Measurements from ENCODE around the gene ZFP64.
"Not testable (repeated sequence)": the region's sequence is repeated elsewhere in the genome, so short reads cannot be mapped to it uniquely, and the experiment has no call there.

The ZFP64 gene

GRCh38 chr20:52166150-52166549, 25.4 kb downstream of the ZFP64 start:
- in situ Hi-C loops (cut with HindIII; ENCODE audit: low sequenced_read_pairs), result no loop called here

GRCh38 chr20:52160621-52161204, 30.9 kb downstream of the ZFP64 start:
- in situ Hi-C loops (cut with HindIII; ENCODE audit: low sequenced_read_pairs), result no loop called here

DNA sequence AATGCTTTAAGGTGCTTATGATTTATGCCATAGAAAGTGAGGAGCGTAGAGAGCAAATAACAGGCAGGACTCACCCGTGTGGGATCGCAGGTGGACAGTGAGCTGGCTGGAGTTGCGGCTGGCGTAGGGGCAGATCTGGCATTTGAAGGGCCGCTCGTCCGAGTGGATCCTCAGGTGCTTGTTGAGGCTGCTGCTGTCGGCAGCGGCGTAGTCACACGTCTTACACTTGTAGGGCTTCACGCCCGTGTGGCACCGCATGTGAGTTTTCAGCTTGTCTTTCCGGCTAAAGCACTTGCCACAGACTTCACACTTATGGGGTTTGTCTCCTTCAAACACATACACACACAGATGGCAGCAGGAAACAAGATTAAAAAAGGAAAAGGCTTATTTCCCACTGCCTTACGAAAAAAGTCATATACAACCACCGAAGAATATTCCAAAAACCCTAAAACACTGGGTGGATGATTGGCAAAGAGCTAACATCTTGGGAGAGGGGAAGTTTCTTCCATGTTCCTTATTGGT, 31.5 kb downstream of the ZFP64 start:
- in situ Hi-C loops (cut with HindIII; ENCODE audit: low sequenced_read_pairs), result no loop called here

DNA sequence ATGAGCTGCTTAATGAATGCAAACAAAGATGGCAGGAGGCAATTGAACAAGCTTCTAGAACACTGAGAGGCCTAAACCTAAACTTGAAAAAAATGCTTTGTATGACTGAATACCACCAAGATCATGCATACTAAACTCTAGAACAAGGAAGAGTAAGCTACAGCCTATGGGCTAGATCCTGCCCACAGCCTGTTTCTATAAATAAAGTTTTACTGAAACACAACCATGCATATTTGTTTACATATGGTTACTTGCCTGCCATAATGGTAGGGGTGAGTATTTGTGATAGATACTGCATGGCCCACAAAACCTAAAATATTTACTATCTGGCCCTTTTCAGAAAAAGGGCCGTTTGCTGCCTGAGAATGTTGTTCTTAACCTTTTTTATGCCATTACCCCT, 37.0 kb downstream of the ZFP64 start:
- in situ Hi-C loops (cut with HindIII; ENCODE audit: low sequenced_read_pairs), result no loop called here

- in situ Hi-C loops (cut with HindIII; ENCODE audit: low sequenced_read_pairs), result no loop called here
These were observed 37.7 kb downstream of the ZFP64 start for GRCh38 chr20:52153896-52154295.

- in situ Hi-C loops (cut with HindIII; ENCODE audit: low sequenced_read_pairs), result no loop called here
These were observed 38.7 kb downstream of the ZFP64 start for GRCh38 chr20:52152921-52153320.

- in situ Hi-C loops (cut with HindIII; ENCODE audit: low sequenced_read_pairs), result no loop called here
These were observed 39.2 kb downstream of the ZFP64 start for GRCh38 chr20:52152416-52152815.

- in situ Hi-C loops (cut with HindIII; ENCODE audit: low sequenced_read_pairs), result no loop called here
These were observed 40.9 kb downstream of the ZFP64 start for GRCh38 chr20:52150440-52151258.

GRCh38 chr20:52145587-52145986, 46.0 kb downstream of the ZFP64 start:
- in situ Hi-C loops (cut with HindIII; ENCODE audit: low sequenced_read_pairs), result no loop called here

DNA sequence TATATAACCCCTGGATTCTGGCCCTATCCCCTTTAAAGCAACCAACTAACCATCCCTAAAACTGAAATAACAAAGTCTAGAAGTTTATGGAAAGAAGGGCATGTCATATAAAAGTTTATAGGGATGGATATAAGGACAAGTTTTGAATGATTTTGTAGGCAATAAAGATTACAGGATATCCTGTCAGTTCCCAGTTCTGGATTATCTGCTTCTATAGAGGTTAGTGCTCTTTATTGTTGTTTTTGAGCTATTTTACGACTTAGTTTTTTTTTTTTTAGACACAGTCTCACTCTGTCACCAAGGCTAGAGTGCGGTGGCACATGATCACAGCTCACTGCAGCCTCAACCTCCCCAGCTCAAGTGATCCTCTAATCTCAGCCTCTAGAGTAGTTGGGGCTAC, 48.3 kb downstream of the ZFP64 start:
- in situ Hi-C loops (cut with HindIII; ENCODE audit: low sequenced_read_pairs), result no loop called here

DNA sequence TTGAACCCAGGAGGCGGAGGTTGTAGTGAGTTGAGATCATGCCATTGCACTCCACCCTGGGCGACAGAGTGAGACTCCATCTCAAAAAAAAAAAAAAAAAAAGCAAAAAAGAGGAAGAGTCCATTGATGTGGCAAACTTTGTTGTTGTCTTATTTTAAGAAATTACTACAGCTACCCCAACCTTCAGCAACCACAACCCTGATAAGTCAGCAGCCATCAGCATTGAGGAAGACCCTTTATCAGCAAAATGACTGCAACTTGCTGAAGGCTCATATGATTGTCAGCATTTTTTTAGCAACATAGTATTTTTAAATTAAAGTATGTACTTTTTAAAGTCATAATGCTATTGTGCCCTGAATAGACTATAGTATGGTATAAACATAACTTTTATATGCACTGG, 48.8 kb downstream of the ZFP64 start:
- in situ Hi-C loops (cut with HindIII; ENCODE audit: low sequenced_read_pairs), result no loop called here

- in situ Hi-C loops (cut with HindIII; ENCODE audit: low sequenced_read_pairs), result loop anchor here (5.0 kb wide), 1 partner anchor 93 kb away; no protein-coding TSS in a partner anchor
These were observed 51.6 kb downstream of the ZFP64 start for GRCh38 chr20:52139986-52140385.

GRCh38 chr20:52137850-52138249, 53.7 kb downstream of the ZFP64 start:
- in situ Hi-C loops (cut with HindIII; ENCODE audit: low sequenced_read_pairs), result loop anchor here (5.0 kb wide), 1 partner anchor 91 kb away; no protein-coding TSS in a partner anchor

DNA sequence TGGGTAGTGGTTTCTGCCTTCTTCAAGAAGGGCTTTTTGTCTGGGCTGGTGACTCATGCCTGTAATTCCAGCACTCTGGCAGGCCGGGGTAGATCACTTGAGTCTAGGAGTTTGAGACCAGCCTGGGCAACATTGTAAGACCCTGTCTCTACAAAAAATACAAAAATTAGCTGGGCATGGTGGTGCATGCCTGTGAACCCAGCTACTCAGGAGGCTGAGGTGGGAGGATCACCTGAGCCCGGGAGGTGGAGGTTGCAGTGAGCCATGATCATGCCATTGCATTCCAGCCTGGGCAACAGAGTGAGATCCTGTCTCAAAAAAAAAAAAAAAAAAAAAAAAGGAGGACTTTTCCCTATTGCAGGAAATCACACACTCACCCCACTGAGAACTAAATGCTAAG, 57.9 kb downstream of the ZFP64 start:
- in situ Hi-C loops (cut with HindIII; ENCODE audit: low sequenced_read_pairs), result not testable (repeated sequence)

- in situ Hi-C loops (cut with HindIII; ENCODE audit: low sequenced_read_pairs), result no loop called here
These were observed 59.2 kb downstream of the ZFP64 start for GRCh38 chr20:52132337-52132736.

DNA sequence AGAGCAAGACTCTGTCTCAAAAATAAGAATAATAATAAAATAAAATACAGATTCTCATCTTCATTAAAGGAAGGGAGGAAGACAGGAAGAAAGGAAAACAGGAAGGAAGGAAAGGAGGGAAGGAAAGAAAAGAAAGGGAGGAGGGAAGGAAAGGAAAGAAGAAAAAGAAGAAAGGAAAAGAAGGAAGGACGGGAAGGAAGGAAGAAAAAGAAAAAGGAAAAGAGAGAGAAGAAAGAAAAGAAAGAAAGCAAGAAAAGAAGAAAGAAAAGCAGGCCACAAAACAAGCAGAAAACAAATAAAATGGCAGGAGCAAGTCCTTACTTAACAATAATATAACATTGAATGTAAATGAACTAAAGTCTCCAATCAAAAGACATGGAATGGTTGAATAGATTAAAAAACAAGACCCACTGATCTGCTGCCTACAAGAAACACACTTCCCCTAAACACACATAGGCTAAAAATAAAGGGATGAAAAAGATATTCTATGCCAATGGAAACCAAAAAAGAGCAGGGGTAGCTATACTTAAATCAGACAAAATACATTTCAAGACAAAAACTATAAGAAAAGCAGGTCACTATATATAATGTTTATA, 60.4 kb downstream of the ZFP64 start:
- in situ Hi-C loops (cut with HindIII; ENCODE audit: low sequenced_read_pairs), result no loop called here

GRCh38 chr20:52130406-52130805, 61.2 kb downstream of the ZFP64 start:
- in situ Hi-C loops (cut with HindIII; ENCODE audit: low sequenced_read_pairs), result no loop called here

DNA sequence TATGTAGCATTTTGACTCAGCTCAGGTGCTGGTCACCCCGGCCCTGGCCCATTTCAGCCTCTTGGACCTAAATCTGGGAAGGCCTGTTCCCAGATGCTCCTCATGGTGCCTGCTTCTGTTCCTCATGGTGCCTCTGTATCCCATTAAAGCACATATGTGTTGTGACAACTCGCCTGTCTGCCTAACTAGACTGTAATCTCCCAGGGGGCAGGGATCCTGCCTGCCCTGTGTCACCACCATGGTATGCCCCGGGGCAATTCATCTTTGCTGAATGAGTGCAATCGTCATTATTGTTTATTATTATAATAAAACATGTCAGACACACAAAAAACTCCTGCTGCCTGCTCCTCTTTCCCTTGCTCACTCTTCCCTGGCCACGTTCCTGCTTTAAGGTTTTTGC, 62.0 kb downstream of the ZFP64 start:
- in situ Hi-C loops (cut with HindIII; ENCODE audit: low sequenced_read_pairs), result loop anchor here (5.0 kb wide), 1 partner anchor 103 kb away; no protein-coding TSS in a partner anchor

DNA sequence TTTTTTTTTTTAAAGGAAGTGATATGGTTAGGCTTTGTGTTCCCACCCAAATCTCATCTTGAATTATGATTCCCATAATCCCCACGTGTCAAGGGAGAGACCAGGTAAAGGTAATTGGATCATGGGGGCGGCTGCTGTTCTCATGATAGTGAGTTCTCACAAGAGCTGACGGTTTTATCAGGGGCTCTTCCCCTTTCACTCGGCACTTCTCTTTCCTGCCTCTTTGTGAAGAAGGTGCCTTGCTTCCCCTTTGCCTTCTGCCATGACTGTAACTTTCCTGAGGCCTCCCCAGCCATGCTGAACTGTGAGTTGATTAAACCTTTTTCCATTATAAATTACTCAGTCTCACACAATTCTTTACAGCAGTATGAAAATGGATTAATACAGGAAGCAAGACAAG, 64.3 kb downstream of the ZFP64 start:
- in situ Hi-C loops (cut with HindIII; ENCODE audit: low sequenced_read_pairs), result loop anchor here (5.0 kb wide), 1 partner anchor 105 kb away; no protein-coding TSS in a partner anchor

DNA sequence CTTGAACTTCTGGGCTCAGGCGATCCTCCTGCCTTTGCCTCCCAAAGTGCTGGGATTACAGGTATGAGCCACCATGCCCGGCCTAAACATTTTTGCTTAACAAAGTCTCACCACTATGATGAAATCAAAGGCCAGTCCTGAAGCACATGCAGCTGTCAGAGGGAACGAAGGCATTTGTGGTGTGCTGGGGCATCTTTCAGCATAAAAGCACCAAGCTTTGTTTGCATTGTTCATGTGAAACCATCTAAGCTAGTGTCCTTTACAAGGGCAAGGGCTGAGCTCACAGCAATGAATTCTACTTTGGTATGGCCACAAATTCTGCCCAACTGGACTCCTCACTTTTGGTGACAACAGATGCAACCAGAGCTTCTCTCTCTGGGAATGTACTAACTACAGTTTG, 66.8 kb downstream of the ZFP64 start:
- in situ Hi-C loops (cut with HindIII; ENCODE audit: low sequenced_read_pairs), result loop anchor here (5.0 kb wide), 1 partner anchor 107 kb away; no protein-coding TSS in a partner anchor

DNA sequence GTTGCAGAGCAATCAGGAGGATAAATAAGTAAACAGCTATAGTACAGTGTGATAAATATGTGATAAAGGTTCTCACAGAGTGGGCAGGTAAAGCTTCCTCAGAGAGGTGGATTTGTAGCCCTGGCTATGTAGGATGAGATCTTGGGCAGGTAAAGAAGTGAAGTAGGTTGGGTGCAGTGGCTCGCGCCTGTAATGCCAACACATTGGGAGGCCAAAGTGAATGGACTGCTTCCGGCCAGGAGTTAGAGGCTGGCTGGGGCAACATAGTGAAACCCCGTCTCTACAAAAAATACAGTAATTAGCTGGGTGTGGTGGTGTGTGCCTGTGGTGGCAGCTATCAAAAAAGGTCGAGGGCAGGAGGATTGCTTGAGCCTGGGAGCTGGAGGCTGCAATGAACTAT, 72.9 kb downstream of the ZFP64 start:
- in situ Hi-C loops (cut with HindIII; ENCODE audit: low sequenced_read_pairs), result no loop called here
